ENCODE data around the gene PRRX1.

Gene PRRX1

DNA sequence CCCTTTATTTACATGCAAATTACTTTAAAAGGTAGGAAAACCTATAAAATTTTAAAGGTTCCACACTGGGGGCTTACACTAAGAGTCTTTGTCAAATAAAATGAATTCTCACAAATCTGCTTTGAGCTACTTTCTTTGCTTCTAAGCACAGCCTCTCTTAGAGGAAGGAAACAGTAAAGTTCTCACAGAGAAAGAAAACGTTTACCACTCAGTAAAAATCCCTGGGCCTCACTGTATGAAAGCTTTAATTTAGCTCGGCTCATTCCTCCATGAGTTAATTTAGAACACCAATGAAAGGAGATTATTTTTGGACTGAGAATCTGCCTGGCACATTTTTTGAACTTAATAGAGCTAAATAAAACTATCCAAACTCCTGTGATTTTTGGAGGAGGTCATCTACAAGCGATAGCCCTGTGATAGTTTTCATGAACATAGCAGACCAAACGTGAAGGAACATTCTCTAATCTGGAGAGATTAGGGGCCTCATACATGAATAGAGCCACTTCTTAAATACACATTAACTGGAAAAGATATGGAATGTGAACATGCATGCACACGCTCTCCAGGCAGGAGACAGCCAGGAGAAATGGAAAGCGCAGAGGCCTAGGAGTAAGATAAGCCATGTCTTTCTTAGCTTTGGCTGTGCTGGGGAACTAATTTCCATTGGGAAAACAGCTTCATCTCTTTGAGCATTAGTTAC, 32.8 kb downstream of the PRRX1 start:
- Histone ChIP-seq H3K36me3 (replicated peaks; ENCODE audit: low read depth, low read length) (no peaks in the 10 kb centered on the region), H3K27me3 (ENCODE audit: low read depth, low read length) (no peaks in the 10 kb centered on the region), H3K4me3 (ENCODE audit: low read length) (no peak overlapping the region), H3K79me2 (ENCODE audit: low read length) (no peaks in the 10 kb centered on the region), H4K20me1 (ENCODE audit: insufficient read depth, low read length) (no peaks in the 10 kb centered on the region), H3K9ac (ENCODE audit: low read length) (no peak overlapping the region), H3K27ac (ENCODE audit: low read length) (no peak overlapping the region), H3K4me2 (ENCODE audit: low read length) (no peak overlapping the region), H2AFZ (ENCODE audit: low read depth, low read length) (no peak overlapping the region), H3K9me3 (ENCODE audit: insufficient read depth, low read length) (no peaks in the 10 kb centered on the region), H3K4me1 (ENCODE audit: low read length) (no peaks in the 10 kb centered on the region)
- TF ChIP-seq EZH2phosphoT487 (IDR thresholded peaks at IDR 0.05; ENCODE audit: low read depth), result no peak

DNA sequence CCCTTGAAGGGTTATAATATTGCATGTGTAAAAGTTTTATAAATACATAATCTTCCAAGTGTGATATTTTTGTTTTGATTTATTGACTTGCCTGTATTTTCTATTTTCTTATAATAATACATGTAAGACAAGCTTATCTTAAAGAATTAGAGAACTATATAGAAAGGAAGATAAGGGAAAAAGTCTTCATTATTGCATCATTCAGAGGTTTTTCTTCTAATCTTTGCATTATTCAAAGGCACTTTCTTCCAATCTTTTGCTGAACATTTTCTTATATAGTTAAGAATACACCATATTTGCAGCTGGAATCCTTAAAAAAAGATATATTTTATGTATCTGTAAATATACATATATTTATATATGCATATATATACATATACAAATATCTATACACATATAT, 33.4 kb downstream of the PRRX1 start:
- Histone ChIP-seq H3K27ac (ENCODE audit: low read length) (no peak overlapping the region), H3K27me3 (ENCODE audit: low read depth, low read length) (no peaks in the 10 kb centered on the region), H3K4me3 (ENCODE audit: low read length) (no peak overlapping the region), H3K9ac (ENCODE audit: low read length) (no peak overlapping the region), H3K79me2 (ENCODE audit: low read length) (no peaks in the 10 kb centered on the region), H2AFZ (ENCODE audit: low read depth, low read length) (no peak overlapping the region), H3K4me2 (ENCODE audit: low read length) (no peak overlapping the region), H3K36me3 (replicated peaks; ENCODE audit: low read depth, low read length) (no peaks in the 10 kb centered on the region), H4K20me1 (ENCODE audit: insufficient read depth, low read length) (no peaks in the 10 kb centered on the region), H3K9me3 (ENCODE audit: insufficient read depth, low read length) (no peaks in the 10 kb centered on the region), H3K4me1 (ENCODE audit: low read length) (no peaks in the 10 kb centered on the region)
- TF ChIP-seq EZH2phosphoT487 (IDR thresholded peaks at IDR 0.05; ENCODE audit: low read depth), result no peak
- TF ChIP-seq, protein P1, sequence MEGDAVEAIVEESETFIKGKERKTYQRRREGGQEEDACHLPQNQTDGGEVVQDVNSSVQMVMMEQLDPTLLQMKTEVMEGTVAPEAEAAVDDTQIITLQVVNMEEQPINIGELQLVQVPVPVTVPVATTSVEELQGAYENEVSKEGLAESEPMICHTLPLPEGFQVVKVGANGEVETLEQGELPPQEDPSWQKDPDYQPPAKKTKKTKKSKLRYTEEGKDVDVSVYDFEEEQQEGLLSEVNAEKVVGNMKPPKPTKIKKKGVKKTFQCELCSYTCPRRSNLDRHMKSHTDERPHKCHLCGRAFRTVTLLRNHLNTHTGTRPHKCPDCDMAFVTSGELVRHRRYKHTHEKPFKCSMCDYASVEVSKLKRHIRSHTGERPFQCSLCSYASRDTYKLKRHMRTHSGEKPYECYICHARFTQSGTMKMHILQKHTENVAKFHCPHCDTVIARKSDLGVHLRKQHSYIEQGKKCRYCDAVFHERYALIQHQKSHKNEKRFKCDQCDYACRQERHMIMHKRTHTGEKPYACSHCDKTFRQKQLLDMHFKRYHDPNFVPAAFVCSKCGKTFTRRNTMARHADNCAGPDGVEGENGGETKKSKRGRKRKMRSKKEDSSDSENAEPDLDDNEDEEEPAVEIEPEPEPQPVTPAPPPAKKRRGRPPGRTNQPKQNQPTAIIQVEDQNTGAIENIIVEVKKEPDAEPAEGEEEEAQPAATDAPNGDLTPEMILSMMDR (IDR thresholded peaks at IDR 0.05; ENCODE audit: low read depth, low read length), result no peak

DNA sequence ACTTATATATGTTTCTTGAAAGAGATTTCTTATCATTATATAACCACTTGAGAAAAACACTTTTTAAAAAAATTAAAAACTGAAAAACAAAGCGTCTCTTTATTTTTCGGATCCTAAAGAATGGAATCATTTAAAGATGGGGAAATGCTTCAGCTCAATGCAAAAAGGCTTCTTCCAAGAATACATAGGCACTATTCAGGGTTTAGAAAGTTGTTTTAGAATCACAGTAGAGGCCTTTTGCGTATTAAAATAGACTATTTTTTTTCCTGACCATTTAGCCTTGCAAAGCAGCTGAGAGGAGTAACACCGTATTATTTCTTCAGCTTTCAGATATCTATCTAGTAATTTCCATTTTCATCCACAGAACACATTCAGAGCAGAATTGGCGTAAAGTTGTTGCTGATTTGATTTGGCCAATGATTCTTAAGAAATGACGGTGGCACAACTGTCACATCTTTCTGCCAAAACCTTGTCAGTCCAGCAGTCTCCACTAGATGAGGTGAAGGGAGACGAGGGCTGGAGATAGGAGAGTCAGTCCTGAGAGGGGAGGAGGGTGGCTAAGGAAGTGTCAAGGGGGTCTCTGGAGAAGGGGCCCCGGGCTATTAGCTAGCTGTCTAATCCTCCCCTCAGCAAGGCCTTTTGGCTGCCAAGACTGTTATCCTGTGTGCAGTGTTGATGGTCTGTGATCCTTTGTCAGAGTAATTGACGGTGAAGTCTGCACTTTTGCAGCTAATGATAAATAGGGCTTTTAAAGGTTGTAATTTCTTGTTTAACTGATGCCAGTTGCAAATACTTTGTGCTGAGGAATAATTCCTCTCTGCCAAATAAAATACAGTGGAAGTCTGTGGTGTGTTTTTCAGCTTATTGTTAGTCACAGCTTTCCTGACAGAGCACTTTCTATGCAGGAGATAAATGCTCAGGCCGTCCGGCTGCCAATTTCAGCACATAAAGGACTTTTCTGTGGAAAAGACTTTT, 34.7 kb downstream of the PRRX1 start:
- TF ChIP-seq, protein P1 (IDR thresholded peaks at IDR 0.05; ENCODE audit: low read depth, low read length), result no peak
- no peak for TF ChIP-seq EZH2phosphoT487 (IDR thresholded peaks at IDR 0.05; ENCODE audit: low read depth)
- Histone ChIP-seq H3K4me1 (ENCODE audit: low read length) (no peaks in the 10 kb centered on the region), H2AFZ (ENCODE audit: low read depth, low read length) (no peak overlapping the region), H3K27ac (ENCODE audit: low read length) (no peak overlapping the region), H3K9me3 (ENCODE audit: insufficient read depth, low read length) (no peaks in the 10 kb centered on the region), H3K4me3 (ENCODE audit: low read length) (no peak overlapping the region), H3K4me2 (ENCODE audit: low read length) (no peak overlapping the region), H3K9ac (ENCODE audit: low read length) (no peak overlapping the region), H4K20me1 (ENCODE audit: insufficient read depth, low read length) (no peaks in the 10 kb centered on the region), H3K79me2 (ENCODE audit: low read length) (no peaks in the 10 kb centered on the region), H3K27me3 (ENCODE audit: low read depth, low read length) (no peaks in the 10 kb centered on the region), H3K36me3 (replicated peaks; ENCODE audit: low read depth, low read length) (no peaks in the 10 kb centered on the region)

DNA sequence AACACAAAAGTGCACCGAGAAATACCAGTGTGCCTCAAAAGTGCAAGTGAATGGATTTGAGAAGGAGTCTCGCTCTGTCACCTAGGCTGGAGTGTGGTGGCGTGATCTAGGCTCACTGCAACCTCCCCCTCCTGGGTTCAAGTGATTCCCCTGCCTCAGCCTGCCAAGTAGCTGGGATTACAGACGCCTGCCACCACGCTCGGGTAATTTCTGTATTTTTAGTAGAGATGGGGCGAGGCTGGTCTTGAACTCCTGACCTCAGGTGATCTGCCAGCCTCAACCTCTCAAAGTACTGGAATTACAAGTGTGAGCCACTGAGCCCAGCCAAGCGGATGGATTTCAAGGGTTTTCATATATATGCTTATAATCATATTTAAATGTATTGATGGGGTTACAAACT, 35.8 kb downstream of the PRRX1 start:
- Histone ChIP-seq H3K79me2 (ENCODE audit: low read length) (no peaks in the 10 kb centered on the region), H3K27ac (ENCODE audit: low read length) (no peak overlapping the region), H3K27me3 (ENCODE audit: low read depth, low read length) (no peaks in the 10 kb centered on the region), H3K9ac (ENCODE audit: low read length) (no peak overlapping the region), H3K9me3 (ENCODE audit: insufficient read depth, low read length) (no peaks in the 10 kb centered on the region), H3K4me1 (ENCODE audit: low read length) (no peaks in the 10 kb centered on the region), H3K36me3 (replicated peaks; ENCODE audit: low read depth, low read length) (no peaks in the 10 kb centered on the region), H3K4me2 (ENCODE audit: low read length) (no peak overlapping the region), H4K20me1 (ENCODE audit: insufficient read depth, low read length) (no peaks in the 10 kb centered on the region), H2AFZ (ENCODE audit: low read depth, low read length) (no peak overlapping the region), H3K4me3 (ENCODE audit: low read length) (no peak overlapping the region)
- TF ChIP-seq, protein P1 (IDR thresholded peaks at IDR 0.05; ENCODE audit: low read depth, low read length), result no peak
- no peak for TF ChIP-seq EZH2phosphoT487 (IDR thresholded peaks at IDR 0.05; ENCODE audit: low read depth)

Data from OCI-LY3 (cell line).